ENCODE results near the gene SERINC4.
A peak's percentile ranks its signal among the peaks of the same experiment; 100 is the strongest.

The SERINC4 gene

GRCh38 chr15:43795197-43795596 is 4.8 kb downstream of the SERINC4 start:
- no peak overlapping the region for H2BK15ac ChIP-seq (ENCODE audit: low read depth, poor library complexity, severe bottlenecking)
- H4K8ac ChIP-seq (ENCODE audit: low read length): no peak overlapping the region
- WGBS: 90% methylated on average over 2 of the region's 2 CpGs
- no peak overlapping the region for H2BK5ac ChIP-seq (ENCODE audit: low read depth, low read length, poor library complexity, severe bottlenecking)
- no peak overlapping the region for H3K9ac ChIP-seq (ENCODE audit: low read length)
- peaks cover 46 to 67% of the 10 kb centered on the region in 2 experiments for H3K36me3 ChIP-seq (ENCODE audit: control insufficient read depth in 1 of 2, insufficient read depth in 2 of 2, low read depth in 1 of 2, low read length in 2 of 2)
- no peak overlapping the region for H2AK5ac ChIP-seq (ENCODE audit: low read length, severe bottlenecking)
- peaks cover 8% of the 10 kb centered on the region for H3K79me1 ChIP-seq (replicated peaks; ENCODE audit: low read length, poor library complexity, severe bottlenecking)
- H3K4ac ChIP-seq (ENCODE audit: low read depth in 1 of 2, low read length in 2 of 2): no peak overlapping the region
- no peak overlapping the region for H2BK120ac ChIP-seq (ENCODE audit: low read depth, low read length)
- no peak for DNase-seq
- no peak overlapping the region for H4K91ac ChIP-seq (ENCODE audit: low read length)
- no peak overlapping the region for H3K14ac ChIP-seq (ENCODE audit: low read length in 2 of 2)
- H3K23ac ChIP-seq (ENCODE audit: low read length in 2 of 2): no peak overlapping the region
- no peaks in the 10 kb centered on the region for H3K9me3 ChIP-seq (ENCODE audit: control insufficient read depth, low read length)
- no peak overlapping the region for H3K27ac ChIP-seq (ENCODE audit: low read length, poor library complexity, severe bottlenecking)
- H3K4me2 ChIP-seq (ENCODE audit: low read length, poor library complexity, severe bottlenecking): no peak overlapping the region
- H2BK12ac ChIP-seq (ENCODE audit: low read length in 2 of 2): no peak overlapping the region
- peaks cover 31% of the 10 kb centered on the region for H3K4me1 ChIP-seq (ENCODE audit: control insufficient read depth, insufficient read depth, low read depth, low read length)
- no peak overlapping the region for H3K18ac ChIP-seq (ENCODE audit: low read depth in 1 of 2, low read length in 2 of 2)
- H3K27me3 ChIP-seq (ENCODE audit: control insufficient read depth in 1 of 2, insufficient read depth in 1 of 2, low read length in 2 of 2): no peaks in the 10 kb centered on the region
- no peak overlapping the region for H2AFZ ChIP-seq (ENCODE audit: low read depth, low read length)
- peak overlapping the region in 1 of 2 experiments; percentile 96 for H3K4me3 ChIP-seq (ENCODE audit: insufficient read depth in 1 of 2, low read depth in 1 of 2, low read length in 2 of 2)

DNA sequence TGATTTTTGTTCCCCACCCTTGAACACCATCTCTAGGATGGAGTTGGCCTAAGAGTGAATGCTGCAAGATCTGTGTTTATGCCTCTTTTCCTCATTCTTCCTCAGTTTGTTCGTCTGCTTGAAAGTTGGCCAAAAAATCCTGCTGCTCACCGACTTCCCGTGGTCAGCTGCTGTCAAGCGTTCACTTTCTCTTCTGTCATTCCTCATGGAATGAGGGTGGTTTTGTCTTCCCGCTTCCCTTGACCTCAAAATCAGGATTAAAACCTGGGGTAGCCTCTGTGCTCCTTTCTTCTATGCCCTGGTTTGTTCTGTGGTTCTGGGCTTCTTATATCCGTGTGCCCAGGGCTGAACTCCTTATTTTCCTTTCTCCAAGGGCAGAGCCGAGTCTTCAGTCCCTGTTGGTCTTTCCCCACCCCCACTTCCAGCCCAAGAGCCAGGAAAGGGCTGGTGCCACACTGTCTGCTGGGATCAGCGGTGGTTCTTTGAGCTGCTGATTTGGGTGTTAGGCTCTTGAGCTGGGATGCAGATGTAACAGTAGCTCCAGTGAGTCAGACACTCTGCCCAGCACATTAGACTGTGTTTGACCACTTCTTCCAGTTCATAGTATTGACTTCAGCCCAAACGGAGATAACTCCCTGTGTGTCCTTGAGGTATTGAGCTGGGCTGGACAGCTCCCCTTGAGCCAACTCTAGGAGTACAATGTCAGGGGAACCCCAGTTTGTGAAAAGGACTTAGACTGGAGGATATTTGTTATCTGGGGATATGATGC is 5.6 kb downstream of the SERINC4 start:
- peak overlapping the region in 1 of 2 experiments; percentile 96 for H3K4me3 ChIP-seq (ENCODE audit: insufficient read depth in 1 of 2, low read depth in 1 of 2, low read length in 2 of 2)
- H3K36me3 ChIP-seq (ENCODE audit: control insufficient read depth in 1 of 2, insufficient read depth in 2 of 2, low read depth in 1 of 2, low read length in 2 of 2): peaks cover 38 to 60% of the 10 kb centered on the region in 2 experiments
- H3K9ac ChIP-seq (ENCODE audit: low read length): peak overlapping the region; percentile 100
- DNase-seq: peak; percentile 75
- H4K91ac ChIP-seq (ENCODE audit: low read length): no peak overlapping the region
- H3K27ac ChIP-seq (ENCODE audit: low read length, poor library complexity, severe bottlenecking): no peak overlapping the region
- peaks cover 25% of the 10 kb centered on the region for H3K4me1 ChIP-seq (ENCODE audit: control insufficient read depth, insufficient read depth, low read depth, low read length)
- no peak overlapping the region for H3K4me2 ChIP-seq (ENCODE audit: low read length, poor library complexity, severe bottlenecking)
- H3K4ac ChIP-seq (ENCODE audit: low read depth in 1 of 2, low read length in 2 of 2): peak overlapping the region in 1 of 2 experiments; percentile 24
- H2BK12ac ChIP-seq (ENCODE audit: low read length in 2 of 2): no peak overlapping the region
- H3K9me3 ChIP-seq (ENCODE audit: control insufficient read depth, low read length): no peaks in the 10 kb centered on the region
- H3K23ac ChIP-seq (ENCODE audit: low read length in 2 of 2): no peak overlapping the region
- H3K14ac ChIP-seq (ENCODE audit: low read length in 2 of 2): no peak overlapping the region
- no peak overlapping the region for H2AK5ac ChIP-seq (ENCODE audit: low read length, severe bottlenecking)
- H2AFZ ChIP-seq (ENCODE audit: low read depth, low read length): no peak overlapping the region
- H2BK120ac ChIP-seq (ENCODE audit: low read depth, low read length): no peak overlapping the region
- H3K79me1 ChIP-seq (replicated peaks; ENCODE audit: low read length, poor library complexity, severe bottlenecking): peaks cover 8% of the 10 kb centered on the region
- WGBS: 83% methylated on average over 8 of the region's 9 CpGs
- no peak overlapping the region for H2BK5ac ChIP-seq (ENCODE audit: low read depth, low read length, poor library complexity, severe bottlenecking)
- no peak overlapping the region for H4K8ac ChIP-seq (ENCODE audit: low read length)
- no peaks in the 10 kb centered on the region for H3K27me3 ChIP-seq (ENCODE audit: control insufficient read depth in 1 of 2, insufficient read depth in 1 of 2, low read length in 2 of 2)
- H2BK15ac ChIP-seq (ENCODE audit: low read depth, poor library complexity, severe bottlenecking): no peak overlapping the region
- H3K18ac ChIP-seq (ENCODE audit: low read depth in 1 of 2, low read length in 2 of 2): no peak overlapping the region

DNA sequence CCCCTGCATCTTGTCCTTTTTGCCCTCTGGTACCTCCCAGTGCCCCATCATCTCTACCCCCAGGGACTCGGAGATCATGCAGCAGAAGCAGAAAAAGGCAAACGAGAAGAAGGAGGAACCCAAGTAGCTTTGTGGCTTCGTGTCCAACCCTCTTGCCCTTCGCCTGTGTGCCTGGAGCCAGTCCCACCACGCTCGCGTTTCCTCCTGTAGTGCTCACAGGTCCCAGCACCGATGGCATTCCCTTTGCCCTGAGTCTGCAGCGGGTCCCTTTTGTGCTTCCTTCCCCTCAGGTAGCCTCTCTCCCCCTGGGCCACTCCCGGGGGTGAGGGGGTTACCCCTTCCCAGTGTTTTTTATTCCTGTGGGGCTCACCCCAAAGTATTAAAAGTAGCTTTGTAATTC is 6.4 kb downstream of the SERINC4 start:
- WGBS: 90% methylated on average over 10 of the region's 10 CpGs
- Histone ChIP-seq H3K27me3 (ENCODE audit: control insufficient read depth in 1 of 2, insufficient read depth in 1 of 2, low read length in 2 of 2) (no peaks in the 10 kb centered on the region), H3K9me3 (ENCODE audit: control insufficient read depth, low read length) (no peaks in the 10 kb centered on the region), H3K23ac (ENCODE audit: low read length in 2 of 2) (peak overlapping the region in 1 of 2 experiments; percentile 47), H2AFZ (ENCODE audit: low read depth, low read length) (no peak overlapping the region), H3K9ac (ENCODE audit: low read length) (peak overlapping the region; percentile 100), H3K14ac (ENCODE audit: low read length in 2 of 2) (no peak overlapping the region), H2BK120ac (ENCODE audit: low read depth, low read length) (no peak overlapping the region), H3K4ac (ENCODE audit: low read depth in 1 of 2, low read length in 2 of 2) (peak overlapping the region in 1 of 2 experiments; percentile 4), H3K27ac (ENCODE audit: low read length, poor library complexity, severe bottlenecking) (no peak overlapping the region), H3K4me3 (ENCODE audit: insufficient read depth in 1 of 2, low read depth in 1 of 2, low read length in 2 of 2) (peak overlapping the region in 1 of 2 experiments; percentile 96), H2BK12ac (ENCODE audit: low read length in 2 of 2) (peak overlapping the region in 1 of 2 experiments; percentile 10), H3K36me3 (ENCODE audit: control insufficient read depth in 1 of 2, insufficient read depth in 2 of 2, low read depth in 1 of 2, low read length in 2 of 2) (peaks cover 30 to 52% of the 10 kb centered on the region in 2 experiments), H2AK5ac (ENCODE audit: low read length, severe bottlenecking) (no peak overlapping the region), H3K79me1 (replicated peaks; ENCODE audit: low read length, poor library complexity, severe bottlenecking) (peaks cover 8% of the 10 kb centered on the region), H4K91ac (ENCODE audit: low read length) (no peak overlapping the region), H3K4me1 (ENCODE audit: control insufficient read depth, insufficient read depth, low read depth, low read length) (peaks cover 25% of the 10 kb centered on the region), H3K4me2 (ENCODE audit: low read length, poor library complexity, severe bottlenecking) (peak overlapping the region; percentile 72), H3K18ac (ENCODE audit: low read depth in 1 of 2, low read length in 2 of 2) (no peak overlapping the region), H4K8ac (ENCODE audit: low read length) (no peak overlapping the region), H2BK15ac (ENCODE audit: low read depth, poor library complexity, severe bottlenecking) (no peak overlapping the region), H2BK5ac (ENCODE audit: low read depth, low read length, poor library complexity, severe bottlenecking) (no peak overlapping the region)
- DNase-seq: no peak

DNA sequence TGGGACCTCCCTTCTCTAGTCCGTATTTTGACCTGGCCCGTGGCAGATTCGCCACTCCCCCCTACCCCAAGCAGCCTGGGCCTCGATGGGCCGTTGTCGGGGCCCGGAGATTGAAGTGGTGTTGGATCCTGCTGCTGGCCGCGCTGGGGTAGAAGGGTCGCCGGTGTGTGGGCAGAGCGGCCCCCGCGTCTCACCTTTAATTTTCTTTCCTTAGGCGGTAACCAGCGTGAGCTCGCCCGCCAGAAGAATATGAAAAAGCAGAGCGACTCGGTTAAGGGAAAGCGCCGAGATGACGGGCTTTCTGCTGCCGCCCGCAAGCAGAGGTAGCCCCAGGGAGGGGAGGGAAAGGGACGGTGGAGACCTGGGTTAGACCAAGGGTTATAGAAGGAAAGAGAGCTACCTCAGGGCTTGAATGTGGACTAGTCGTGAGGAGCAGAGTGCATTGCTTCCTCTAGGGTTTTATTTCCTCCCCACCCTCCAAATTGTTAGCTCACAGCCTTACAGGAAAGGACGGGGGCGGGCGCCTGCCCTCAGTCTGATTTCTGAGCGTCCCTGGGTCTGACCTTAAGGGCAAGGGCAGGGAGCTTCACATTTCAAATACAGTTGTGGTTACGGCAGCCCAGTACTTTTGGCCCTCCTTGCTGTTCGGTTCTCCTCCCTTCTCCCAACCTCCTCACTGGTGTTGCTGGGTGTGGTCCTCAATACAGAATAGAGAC is 7.1 kb downstream of the SERINC4 start:
- peak overlapping the region; percentile 96 to 98 for H3K4ac ChIP-seq (ENCODE audit: low read depth in 1 of 2, low read length in 2 of 2)
- peak overlapping the region; percentile 100 for H3K9ac ChIP-seq (ENCODE audit: low read length)
- peak overlapping the region in 1 of 2 experiments; percentile 54 for H3K23ac ChIP-seq (ENCODE audit: low read length in 2 of 2)
- peak overlapping the region; percentile 67 for H2AK5ac ChIP-seq (ENCODE audit: low read length, severe bottlenecking)
- H3K18ac ChIP-seq (ENCODE audit: low read depth in 1 of 2, low read length in 2 of 2): peak overlapping the region; percentile 99
- H3K27me3 ChIP-seq (ENCODE audit: control insufficient read depth in 1 of 2, insufficient read depth in 1 of 2, low read length in 2 of 2): no peaks in the 10 kb centered on the region
- H3K9me3 ChIP-seq (ENCODE audit: control insufficient read depth, low read length): no peaks in the 10 kb centered on the region
- peak overlapping the region in 1 of 2 experiments; percentile 60 for H2BK12ac ChIP-seq (ENCODE audit: low read length in 2 of 2)
- peak overlapping the region; percentile 97 for H2BK120ac ChIP-seq (ENCODE audit: low read depth, low read length)
- peak overlapping the region; percentile 18 for H2BK15ac ChIP-seq (ENCODE audit: low read depth, poor library complexity, severe bottlenecking)
- WGBS: 4% methylated on average over 30 of the region's 33 CpGs
- peak overlapping the region; percentile 44 to 98 for H3K14ac ChIP-seq (ENCODE audit: low read length in 2 of 2)
- peak overlapping the region; percentile 90 for H4K8ac ChIP-seq (ENCODE audit: low read length)
- peak overlapping the region; percentile 75 for H2BK5ac ChIP-seq (ENCODE audit: low read depth, low read length, poor library complexity, severe bottlenecking)
- peaks cover 24% of the 10 kb centered on the region for H3K4me1 ChIP-seq (ENCODE audit: control insufficient read depth, insufficient read depth, low read depth, low read length)
- peak overlapping the region; percentile 84 to 96 for H3K4me3 ChIP-seq (ENCODE audit: insufficient read depth in 1 of 2, low read depth in 1 of 2, low read length in 2 of 2)
- H2AFZ ChIP-seq (ENCODE audit: low read depth, low read length): no peak overlapping the region
- peak overlapping the region; percentile 72 for H3K4me2 ChIP-seq (ENCODE audit: low read length, poor library complexity, severe bottlenecking)
- H3K79me1 ChIP-seq (replicated peaks; ENCODE audit: low read length, poor library complexity, severe bottlenecking): peaks cover 8% of the 10 kb centered on the region
- peak; percentile 45 for DNase-seq
- peak overlapping the region; percentile 92 for H3K27ac ChIP-seq (ENCODE audit: low read length, poor library complexity, severe bottlenecking)
- peak overlapping the region; percentile 95 for H4K91ac ChIP-seq (ENCODE audit: low read length)
- peaks cover 30 to 46% of the 10 kb centered on the region in 2 experiments for H3K36me3 ChIP-seq (ENCODE audit: control insufficient read depth in 1 of 2, insufficient read depth in 2 of 2, low read depth in 1 of 2, low read length in 2 of 2)
